GM21619 (cell line): ENCODE data around the gene FSTL3.

Experiments
- ATAC-seq: cut with Tn5 transposase; IDR thresholded peaks from one replicate; pipeline ENCODE4 v1.9.1; 2021; ENCODE audit not compliant: unreplicated experiment

The FSTL3 gene

DNA sequence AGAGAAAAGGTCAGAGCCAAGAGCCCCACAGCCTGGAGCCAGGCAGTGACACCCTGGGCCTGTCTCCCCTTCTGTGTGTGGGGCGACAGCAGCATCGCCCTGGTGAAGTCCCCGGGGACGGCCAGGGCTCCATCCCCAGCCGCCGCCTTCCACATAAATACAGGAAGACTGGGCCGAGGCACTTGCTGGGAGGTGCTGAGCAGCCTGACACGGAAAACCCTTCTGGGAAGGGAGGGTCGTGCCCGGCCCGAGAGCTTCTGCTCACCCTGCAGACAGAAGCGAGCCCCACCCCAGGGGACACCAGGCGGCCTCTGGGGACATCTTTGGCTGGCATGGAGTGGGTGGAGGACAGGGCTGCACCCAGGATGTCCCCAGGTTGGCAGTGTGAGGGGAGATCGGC is 31.4 kb upstream of the FSTL3 start:
- ATAC-seq = no peak

DNA sequence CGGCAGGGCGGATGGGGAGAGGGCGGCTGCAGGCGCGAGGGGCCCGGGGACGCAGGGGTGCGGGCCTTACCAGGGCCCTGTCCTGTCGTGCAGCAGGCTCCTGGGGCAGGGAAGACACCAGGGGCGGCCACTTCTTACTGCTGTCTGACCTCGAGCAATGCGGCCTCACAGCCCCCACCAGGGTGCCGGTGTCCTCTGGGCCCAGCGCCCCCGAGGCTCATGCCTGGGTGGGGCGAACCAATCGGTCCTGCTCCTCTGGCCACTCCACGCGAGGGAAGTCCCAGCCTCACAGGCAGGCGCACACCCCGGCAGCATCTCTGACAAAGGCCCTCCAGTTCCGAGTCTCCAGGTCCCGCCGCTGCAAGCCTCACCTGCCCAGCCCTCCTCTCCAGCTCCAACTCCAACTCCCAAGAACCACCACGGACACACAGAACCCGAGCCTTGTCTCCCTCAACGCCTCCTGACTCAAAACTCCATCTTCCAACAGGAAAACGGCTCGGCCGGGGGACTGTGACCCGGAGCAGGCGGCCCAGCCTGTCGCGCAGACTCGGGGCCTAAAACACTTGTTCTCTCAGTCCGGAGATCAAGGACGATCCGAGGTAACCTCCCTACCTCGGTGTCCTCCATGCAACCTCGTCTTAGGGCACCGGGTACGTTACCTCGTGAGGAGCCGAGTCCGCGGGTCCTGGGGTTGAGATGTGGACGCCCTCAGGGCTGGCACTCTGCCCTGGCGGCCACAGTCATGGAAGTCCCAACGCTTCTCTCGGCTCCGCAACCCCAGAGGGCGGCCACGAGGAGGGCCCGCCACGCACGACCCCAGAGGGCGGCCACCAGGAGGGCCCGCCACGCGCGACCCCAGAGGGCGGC is 30.0 kb upstream of the FSTL3 start:
- ATAC-seq = no peak

DNA sequence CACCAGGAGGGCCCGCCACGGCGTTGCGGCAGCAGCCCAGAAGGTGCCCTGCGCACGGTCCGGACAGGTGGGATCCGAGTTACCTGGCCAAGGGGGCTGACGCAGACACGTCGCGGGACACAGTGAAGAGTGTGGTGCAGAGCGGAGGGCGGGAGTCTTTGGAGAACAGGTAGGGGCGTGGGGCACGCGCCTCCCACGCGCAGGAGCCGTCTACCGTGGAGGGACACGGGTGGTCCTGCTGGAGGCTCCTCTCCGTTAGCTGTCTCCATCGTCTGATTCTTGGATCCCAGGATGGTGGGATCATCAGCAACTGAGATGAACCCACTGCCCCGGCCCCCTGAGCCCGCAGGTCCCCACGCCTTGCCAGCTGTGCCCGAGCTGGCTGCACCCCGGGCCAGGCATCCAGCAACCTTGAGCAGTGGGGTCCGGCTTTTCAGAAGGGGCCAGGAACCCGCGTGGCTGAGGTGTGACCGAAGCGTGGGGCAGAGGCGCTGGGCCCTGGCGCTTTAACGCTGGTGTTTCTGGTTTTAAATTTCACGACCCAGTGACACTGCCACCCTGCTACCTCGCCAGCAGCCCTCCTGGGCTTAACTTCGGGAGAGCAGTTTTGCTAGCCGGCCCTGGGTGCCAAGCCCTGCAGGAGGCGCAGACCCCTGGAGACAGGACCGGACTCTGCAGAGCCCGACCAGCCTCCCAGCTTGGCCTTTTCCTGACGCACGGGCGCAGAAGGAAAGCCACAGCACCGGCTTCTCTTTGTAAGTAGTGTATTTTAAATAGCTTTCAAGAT is 29.2 kb upstream of the FSTL3 start:
- no peak for ATAC-seq

DNA sequence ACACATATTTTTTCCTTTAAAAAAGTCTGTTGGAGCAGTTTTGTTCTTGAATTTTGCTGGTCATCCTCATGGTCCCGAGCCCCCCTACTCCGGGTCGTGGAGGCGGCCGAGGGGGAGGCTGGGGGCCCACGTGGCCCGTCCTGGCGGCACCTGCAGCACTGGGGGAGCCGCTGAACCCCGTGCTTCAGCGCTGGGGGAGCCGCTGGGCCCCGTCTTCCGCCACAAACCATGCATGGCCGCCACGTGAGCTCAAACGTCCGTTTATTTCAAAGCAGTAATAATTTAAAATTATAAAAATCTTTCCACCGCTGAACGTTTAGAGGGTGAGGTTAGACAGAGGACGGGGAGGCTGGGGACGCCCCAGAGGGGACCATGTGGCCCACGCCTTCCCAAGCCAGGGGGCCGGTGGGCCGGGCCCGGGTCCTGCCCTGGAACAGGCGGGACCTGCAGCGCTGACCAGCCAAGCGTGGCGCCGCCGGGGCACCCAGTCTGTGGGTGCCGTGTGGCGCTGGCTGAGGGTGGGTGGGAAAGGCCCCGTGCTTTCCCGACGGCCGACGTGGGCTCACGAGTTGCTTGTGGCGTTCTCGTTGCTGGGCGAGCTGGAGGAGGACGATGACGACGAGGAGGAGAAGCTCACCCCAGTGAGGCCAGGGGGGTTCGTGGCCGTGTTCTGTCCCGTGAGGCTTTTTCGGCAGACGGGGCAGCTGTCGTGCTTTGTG is 28.5 kb upstream of the FSTL3 start:
- ATAC-seq = no peak

DNA sequence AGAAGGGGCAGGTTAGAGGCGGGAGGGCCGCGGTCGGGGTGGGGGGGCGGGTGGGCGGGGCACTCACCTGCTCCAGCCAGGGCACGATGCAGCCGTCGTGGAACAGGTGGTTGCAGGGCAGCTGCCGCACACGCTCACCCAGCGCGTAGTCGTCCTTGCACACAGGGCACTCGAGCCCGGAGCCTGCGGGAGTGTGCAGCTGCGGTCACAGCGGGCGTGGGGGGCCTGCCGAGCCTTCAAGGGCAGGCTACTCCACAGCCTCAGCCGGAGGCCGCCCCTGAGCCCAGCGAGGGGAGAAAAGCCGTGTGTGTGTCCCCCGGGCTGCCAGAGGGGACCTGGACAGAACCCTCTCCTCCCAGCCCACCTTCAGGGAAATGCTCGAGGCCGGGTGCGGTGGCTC is 27.9 kb upstream of the FSTL3 start:
- ATAC-seq = no peak

DNA sequence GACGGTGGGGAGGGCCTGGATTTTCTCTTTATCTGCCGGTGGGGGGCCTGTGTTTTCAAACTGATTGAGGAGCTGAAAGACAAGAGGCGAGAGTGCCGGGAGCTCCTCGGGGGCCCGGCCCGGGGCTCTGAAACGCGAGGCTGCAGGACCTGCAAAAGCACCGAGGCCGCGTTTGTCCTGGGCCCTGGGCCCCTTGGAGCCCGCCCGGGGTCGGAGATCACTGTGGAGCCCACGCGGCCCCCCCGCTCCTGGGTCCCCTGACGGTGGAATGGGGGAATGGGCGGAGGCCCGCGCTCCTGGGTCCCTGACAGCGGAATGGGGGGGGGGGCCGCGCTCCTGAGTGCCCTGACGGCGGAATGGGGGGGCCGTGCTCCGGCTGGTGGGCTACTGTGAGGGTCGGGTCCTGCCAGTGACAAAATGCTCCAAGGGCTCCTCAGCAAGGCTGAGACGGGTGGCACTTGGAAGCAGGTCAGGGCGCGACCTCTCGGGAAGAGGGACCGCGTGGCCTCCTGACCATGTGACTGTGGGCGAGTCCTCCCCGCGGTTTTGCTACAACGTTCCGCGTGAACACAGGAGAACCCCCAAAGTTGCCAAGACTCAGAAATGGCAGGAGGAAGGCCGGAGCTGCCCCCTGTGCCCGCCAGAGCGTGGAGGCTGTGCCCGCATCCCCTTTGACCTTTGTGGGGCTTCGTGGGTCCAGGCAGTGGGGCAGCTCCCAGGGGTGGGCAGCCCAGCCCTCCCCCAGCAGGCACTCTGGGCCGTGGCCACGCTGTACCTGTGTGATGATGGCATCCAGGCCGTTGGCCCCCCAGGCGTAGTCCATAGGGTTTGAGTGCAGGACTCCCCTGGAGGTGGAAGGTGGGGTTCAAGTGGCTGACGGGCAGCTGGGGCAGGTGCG is 27.0 kb upstream of the FSTL3 start:
- ATAC-seq = no peak

DNA sequence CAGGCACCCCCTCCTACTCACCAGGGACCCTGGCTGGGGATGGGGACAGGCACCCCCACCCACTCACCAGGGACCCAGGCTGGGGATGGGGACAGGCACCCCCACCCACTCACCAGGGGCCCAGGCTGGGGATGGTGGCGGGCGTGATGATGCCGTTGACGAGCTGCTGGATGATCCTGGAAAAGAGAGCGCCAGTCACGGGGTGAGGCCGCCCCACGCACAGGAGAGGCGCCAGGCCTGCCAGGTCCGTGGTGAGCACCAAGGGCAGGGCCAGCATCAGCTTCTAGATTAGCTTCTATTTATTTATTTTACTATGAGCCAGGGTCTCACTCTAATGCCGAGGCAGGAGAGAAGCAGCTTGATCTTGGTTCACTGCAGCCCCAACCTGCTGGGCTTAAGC is 26.1 kb upstream of the FSTL3 start:
- ATAC-seq = no peak

DNA sequence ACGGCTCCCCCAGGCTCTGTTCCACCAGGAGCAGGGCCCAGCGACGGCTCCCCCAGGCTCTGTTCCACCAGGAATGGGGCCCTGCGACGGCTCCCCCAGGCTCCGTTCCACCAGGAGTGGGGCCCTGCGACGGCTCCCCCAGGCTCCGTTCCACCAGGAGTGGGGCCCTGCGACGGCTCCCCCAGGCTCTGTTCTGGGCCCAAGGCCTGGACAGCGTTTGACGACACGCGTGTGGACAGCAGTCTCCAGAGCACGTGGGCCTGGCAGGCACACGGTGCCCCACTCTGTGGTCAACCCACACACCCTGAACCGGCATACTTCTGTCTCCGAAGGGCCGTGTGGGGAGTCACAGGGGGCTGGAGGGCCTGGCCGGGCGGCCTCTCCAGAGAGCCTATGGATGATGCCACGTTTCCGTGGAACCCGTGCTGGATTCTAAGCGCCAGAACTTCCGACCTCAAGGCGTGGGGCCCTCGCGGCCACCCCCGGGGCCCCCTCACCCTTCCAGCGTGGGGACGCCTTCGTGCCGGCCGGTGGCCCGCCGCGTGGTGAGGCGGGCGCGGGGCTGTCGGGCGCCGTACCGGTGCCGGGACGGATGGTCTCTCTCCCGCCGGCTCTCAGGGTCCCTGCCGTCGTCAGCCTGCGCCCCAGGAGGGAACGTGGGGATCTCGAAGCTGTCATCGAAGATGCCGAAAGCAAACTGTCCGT is 24.9 kb upstream of the FSTL3 start:
- no peak for ATAC-seq

DNA sequence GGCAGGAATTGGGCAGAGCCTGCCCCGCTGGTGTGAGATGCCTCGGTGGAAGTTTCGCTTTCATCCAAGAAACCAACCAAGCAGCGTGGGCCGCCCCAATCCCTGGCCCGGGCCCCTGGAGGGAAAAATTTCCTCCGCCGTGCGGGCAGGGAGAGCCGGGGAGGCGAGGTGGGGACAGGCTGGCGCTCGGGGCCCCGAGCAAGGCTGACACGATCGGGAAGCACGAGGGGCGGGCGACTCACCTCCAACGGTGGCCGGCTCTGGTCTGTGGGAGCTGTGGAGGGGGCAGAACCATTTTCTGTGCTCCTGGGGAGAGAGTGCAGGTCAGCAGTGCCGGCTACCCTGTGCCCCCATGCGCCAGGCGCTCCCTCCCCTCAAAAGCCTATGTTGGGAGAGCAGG is 24.2 kb upstream of the FSTL3 start:
- no peak for ATAC-seq

DNA sequence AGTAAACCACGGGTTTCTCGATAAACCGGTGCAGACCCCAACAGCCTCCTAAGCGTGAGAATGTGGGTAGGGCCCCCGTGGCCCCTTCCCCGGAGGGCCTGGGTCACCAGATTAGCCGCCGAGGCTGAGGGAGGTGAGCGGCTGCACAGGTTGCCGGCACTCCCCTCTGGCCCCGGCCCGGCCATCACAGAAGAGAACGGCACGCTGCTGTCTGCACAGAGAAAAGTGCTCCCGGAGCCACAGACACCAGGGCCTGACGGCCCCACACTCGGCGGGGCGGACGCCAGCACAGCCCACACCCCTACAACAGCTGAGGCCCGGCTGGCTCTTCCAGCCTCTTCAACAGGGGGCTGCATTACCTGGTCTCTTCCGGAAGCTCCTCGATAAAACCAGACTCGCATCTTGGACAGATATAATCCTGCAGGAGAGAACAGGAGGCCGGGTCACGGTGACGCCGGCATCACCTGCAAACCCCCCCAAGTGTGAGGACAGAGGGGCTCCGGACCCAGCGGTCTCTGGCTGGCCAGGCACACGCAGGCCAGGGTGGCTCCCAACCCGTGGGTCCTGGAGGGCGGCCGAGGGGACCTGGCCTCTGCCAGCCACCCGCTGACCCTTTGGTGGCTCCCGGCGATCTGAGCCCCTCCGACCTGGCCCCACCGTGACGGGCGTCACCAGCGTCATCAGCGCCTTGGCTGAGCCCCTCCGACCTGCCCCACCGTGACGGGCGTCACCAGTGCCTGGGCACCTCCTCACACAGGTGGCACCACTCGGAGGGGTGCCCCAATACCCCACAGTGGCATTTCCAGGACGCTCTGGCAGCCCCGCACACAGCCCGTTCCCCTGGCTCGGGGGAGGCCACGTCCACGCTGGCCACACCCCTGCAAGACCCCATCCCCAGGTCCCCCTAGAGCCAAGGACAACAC is 23.5 kb upstream of the FSTL3 start:
- ATAC-seq = no peak

DNA sequence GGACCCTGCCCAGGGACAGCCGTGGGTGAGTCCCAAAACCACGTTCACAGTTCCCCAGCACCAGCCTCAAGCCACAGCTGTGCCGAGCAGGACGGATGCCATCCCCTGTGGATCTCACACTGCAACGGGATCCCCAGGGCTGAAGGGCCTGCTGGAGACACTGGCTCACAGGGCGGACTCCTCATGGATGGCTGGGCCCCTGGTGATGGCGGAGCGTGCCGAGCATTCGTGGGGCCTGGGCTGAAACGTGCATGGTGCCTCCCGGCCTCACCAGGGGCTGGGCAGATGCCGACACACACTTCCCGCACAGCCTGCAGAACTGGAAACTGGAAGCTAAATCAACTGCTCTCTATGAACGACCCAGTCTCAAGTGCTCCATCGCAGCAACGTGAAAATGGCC is 22.8 kb upstream of the FSTL3 start:
- ATAC-seq = no peak

DNA sequence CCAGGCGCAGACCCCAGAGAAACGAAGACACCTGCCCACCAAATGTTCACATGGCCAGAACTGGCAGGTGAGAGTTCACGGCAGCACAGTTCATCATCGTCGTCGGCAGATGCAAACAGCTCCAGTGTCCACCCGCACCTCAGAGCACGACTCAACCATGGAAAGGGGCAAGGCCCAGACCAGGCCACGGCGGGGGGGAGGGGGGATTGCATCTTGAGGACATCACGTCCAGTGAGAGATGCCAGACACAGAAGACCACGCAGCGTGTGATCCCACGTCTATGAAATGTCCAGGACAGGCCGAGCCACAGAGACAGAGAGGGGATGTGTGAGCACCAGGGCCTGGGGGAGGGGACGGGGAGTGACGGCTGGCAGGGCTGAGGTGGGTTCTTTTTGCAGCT is 20.5 kb upstream of the FSTL3 start:
- ATAC-seq = no peak

DNA sequence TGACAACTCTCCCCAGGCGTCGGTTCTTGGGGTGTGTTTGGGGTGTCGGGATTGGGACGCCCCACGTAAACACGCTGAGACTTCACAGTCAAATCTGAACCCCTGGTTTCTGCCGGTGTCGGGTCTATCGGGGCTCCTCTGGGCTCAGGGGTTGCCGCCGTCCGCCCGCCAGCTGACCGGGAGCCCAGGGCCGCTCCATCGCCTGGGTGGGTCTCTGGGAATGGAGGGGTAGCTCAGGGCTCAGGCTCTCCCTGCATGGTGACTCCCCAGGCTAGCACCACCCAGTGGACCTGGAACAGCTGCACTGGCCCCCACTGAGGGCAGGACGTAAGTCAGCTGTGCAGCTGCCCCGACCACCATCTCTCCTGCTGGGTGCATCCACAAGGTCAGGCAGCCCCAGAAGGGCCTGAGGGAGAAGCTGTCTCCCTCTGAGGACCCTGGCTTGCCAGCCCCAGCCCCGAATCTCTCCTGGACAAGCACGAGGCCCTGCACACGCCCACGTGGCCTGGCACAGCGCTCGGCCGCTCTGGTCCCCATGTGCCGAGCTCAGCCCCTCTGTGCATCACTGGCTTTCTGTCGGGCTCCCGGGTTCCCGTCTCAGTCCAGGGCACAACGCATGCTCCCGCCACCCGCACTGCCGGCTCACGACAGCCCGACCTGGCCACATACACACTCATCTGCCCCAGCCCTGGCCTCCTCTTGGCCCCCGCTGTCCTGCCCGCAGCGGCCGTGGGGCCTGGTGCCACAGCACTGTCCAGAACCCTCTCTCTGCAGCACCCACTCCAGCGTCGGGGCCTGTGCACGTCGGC is 19.2 kb upstream of the FSTL3 start:
- ATAC-seq = no peak

DNA sequence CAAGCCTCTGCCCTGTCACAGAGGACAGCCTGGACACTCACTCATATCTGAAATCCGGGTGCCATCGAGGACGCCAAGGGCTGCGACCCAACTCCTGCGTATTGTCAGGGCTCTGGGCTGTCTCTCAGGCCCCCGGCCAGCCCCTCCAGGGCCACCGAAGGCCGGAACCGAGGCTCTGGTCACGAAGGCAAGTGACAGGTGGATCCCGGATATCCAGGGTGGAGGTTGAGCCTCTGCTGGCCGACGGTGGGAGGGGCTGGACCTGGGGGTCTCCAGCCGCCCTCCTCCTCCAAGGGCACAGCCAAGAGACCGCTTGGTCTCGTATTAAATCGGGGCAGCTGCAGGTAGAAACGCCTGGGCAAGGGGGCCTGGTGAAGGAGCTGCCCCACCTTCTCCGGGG is 18.6 kb upstream of the FSTL3 start:
- ATAC-seq = no peak

DNA sequence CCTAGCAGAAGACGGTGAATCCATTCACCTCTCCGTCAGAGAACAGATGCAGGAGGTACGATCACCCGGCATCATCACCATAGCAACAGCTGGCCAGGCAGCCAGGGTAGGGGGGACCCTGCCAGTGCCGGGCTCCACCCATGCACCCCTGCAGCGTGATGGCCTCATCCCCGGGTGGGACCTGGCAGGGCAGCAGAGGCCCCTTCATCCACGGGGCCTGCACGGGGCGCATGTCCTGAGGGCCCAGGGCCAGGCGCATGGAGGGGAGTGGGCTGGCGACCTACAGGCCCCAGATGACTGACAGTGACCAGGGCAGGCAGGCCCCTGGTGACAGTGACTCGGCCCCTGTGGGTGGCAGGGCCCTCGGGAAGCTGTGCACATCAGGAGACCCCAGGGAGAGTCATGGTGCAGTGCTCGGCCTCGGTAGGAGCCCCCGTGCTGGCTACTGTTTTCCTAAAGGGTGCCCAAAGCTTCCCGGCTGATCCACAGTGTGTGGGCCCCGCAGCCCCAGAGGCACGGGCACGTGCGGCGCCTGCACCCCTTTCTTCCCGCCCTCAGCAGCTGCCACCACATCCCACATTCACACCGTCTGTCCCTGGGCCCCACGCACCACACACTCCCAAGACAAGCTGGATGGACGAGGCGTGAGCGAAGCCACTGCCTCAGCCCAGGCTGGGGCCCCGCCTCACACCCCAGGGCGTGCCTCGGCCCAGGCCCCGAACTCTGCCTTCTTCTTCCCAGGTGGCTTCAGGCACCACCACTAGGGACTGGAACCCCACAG is 17.9 kb upstream of the FSTL3 start:
- no peak for ATAC-seq

DNA sequence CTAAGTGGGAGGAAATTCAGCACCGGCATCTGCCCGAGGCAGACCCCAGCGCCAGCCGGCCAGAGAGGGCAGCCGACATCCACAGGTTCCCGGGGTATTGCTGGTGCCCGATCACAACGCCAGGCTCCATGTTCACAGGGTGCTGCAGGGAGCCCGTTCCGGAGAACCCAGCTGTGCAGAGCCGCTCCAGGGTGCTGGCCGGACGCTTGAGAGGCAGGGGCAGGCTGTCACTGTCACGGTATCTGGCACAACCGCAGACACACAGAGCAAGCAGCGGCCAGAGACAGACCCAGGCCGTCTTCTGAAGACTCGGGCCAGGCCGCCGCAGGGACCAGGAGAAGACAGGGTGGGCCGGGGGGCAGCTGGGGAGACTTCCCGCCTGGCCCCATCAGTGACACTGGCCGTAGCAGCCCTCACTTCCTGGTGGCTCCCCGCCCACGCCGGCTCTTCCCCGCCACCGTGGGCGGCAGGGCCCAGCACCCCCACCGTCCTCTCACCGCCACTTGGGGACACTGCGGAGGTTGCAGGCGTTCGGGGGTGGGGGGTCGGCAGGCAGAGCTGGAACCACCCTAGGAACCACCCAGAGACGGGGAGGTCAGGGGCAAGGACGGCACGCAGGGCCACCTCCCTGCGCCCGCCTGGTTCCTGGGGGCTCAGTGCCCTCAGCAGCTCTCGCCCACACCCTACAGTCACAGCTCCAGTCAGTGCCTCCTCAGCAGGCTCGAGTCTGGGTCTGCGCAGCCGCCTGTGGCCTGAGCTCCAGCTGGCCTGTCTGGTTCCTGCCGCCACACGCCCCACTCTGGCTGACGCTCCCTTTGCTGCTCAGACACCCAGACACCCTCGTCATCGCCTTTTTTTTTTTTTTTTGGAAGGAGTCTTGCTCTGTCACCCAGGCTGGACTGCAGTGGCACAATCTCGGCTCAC is 17.0 kb upstream of the FSTL3 start:
- ATAC-seq = no peak
